Astrocyte (in vitro differentiated cells and primary cell): Measurements from ENCODE around the gene CRYBB1. TPM values are rescaled to one million over a fixed set of nuclear protein-coding genes. Genes with fewer than 3 reads are reported as not detected.

Source experiments
- DNase-seq: peaks from one replicate; pipeline ENCODE4 v3.0.0-alpha.2; 2010; ENCODE audit warnings: low read depth
- FAIRE-seq: peaks from 2 replicates; lab custom pipeline; 2011; peaks lifted over from hg19 to GRCh38; lab: Jason Lieb, UNC
- H2AFZ ChIP-seq: 2 replicates; pipeline ENCODE4 v1.6.0; 2012; ENCODE audit warnings: low read depth, low read length, inconsistent platforms
- H3K27ac ChIP-seq: 2 replicates; pipeline ENCODE4 v1.5.1; 2011; ENCODE audit warnings: low read depth, low read length, inconsistent platforms
- H3K27me3 ChIP-seq: 2 replicates; pipeline ENCODE4 v1.6.0; 2011; ENCODE audit warnings: low read length, inconsistent platforms; ENCODE audit not compliant: insufficient read depth
- H3K36me3 ChIP-seq: 2 replicates; pipeline ENCODE4 v1.5.1; 2011; ENCODE audit warnings: low read length, inconsistent platforms; ENCODE audit not compliant: insufficient read depth
- H3K4me1 ChIP-seq: 2 replicates; pipeline ENCODE4 v1.5.1; 2011; ENCODE audit warnings: low read length, inconsistent platforms; ENCODE audit not compliant: insufficient read depth
- H3K4me2 ChIP-seq: 2 replicates; pipeline ENCODE4 v1.6.0; 2012; ENCODE audit warnings: low read length, inconsistent platforms
- H3K4me3 ChIP-seq: 2 replicates; pipeline ENCODE4 v1.5.1; 2011; ENCODE audit warnings: low read depth, mild to moderate bottlenecking, low read length, inconsistent platforms; ENCODE audit not compliant: insufficient read depth
- H3K79me2 ChIP-seq: 2 replicates; pipeline ENCODE4 v1.6.0; 2012; ENCODE audit warnings: mild to moderate bottlenecking, low read length, inconsistent platforms; ENCODE audit not compliant: insufficient read depth
- H3K9ac ChIP-seq: 2 replicates; pipeline ENCODE4 v1.6.0; 2012; ENCODE audit warnings: mild to moderate bottlenecking, low read length, inconsistent platforms
- H3K9me3 ChIP-seq: 2 replicates; pipeline ENCODE4 v1.5.1; 2012; ENCODE audit warnings: low read depth, mild to moderate bottlenecking, low read length, inconsistent platforms; ENCODE audit not compliant: insufficient read depth
- H4K20me1 ChIP-seq: 2 replicates; pipeline ENCODE4 v1.6.0; 2012; ENCODE audit warnings: low read length, inconsistent platforms; ENCODE audit not compliant: insufficient read depth
- H3K27ac Mint-ChIP-seq: one replicate; pipeline ENCODE4 v1.8.0; 2021; ENCODE audit warnings: mild to moderate bottlenecking, mixed read lengths; ENCODE audit not compliant: unreplicated experiment
- H3K27me3 Mint-ChIP-seq: one replicate; pipeline ENCODE4 v1.8.0; 2021; ENCODE audit warnings: low read depth, mixed read lengths; ENCODE audit not compliant: unreplicated experiment
- H3K36me3 Mint-ChIP-seq: one replicate; pipeline ENCODE4 v1.8.0; 2021; ENCODE audit warnings: low read depth, mixed read lengths; ENCODE audit not compliant: unreplicated experiment
- H3K4me1 Mint-ChIP-seq: one replicate; pipeline ENCODE4 v1.8.0; 2021; ENCODE audit warnings: low read depth, mixed read lengths; ENCODE audit not compliant: unreplicated experiment
- H3K4me3 Mint-ChIP-seq: one replicate; pipeline ENCODE4 v1.8.0; 2021; ENCODE audit warnings: mild to moderate bottlenecking, moderate library complexity, mixed read lengths; ENCODE audit not compliant: unreplicated experiment
- H3K9me3 Mint-ChIP-seq: one replicate; pipeline ENCODE4 v1.8.0; 2021; ENCODE audit warnings: mild to moderate bottlenecking, mixed read lengths; ENCODE audit not compliant: unreplicated experiment
- CTCF ChIP-seq: IDR thresholded peaks from 2 replicates; pipeline ENCODE4 v1.5.1; 2011; ENCODE audit warnings: low read depth, mild to moderate bottlenecking, inconsistent platforms, low read length, moderate library complexity; ENCODE audit not compliant: insufficient read depth
- EZH2 ChIP-seq: IDR thresholded peaks from 2 replicates; pipeline ENCODE4 v1.6.1; 2012; ENCODE audit warnings: mild to moderate bottlenecking, low read length, inconsistent platforms; ENCODE audit not compliant: insufficient read depth
- total RNA-seq: library from RNA; stranded (reverse); gene quantifications from 2 replicates; pipeline ENCODE4 v1.2.1, GENCODE V29; 2021

Gene CRYBB1
- total RNA-seq, 1 donor from 2014 or later, result not detected

- Histone ChIP-seq H3K9me3 (no peaks in the 10 kb centered on the region), H3K9ac (no peak overlapping the region), H3K4me3 (no peak overlapping the region), H3K79me2 (peaks cover 72% of the 10 kb centered on the region), H3K27ac (no peak overlapping the region), H2AFZ (no peak overlapping the region), H4K20me1 (peaks cover 74% of the 10 kb centered on the region), H3K4me2 (no peak overlapping the region), H3K36me3 (peaks cover 3% of the 10 kb centered on the region), H3K27me3 (no peaks in the 10 kb centered on the region), H3K4me1 (peaks cover 5% of the 10 kb centered on the region)
- no peaks in the 10 kb centered on the region for H3K27me3 Mint-ChIP-seq
- peaks cover 7% of the 10 kb centered on the region for H3K36me3 Mint-ChIP-seq
- no peak overlapping the region for H3K4me3 Mint-ChIP-seq
- no peak for TF ChIP-seq EZH2
- no peak for TF ChIP-seq CTCF
- DNase-seq, result no peak
- H3K27ac Mint-ChIP-seq, result no peak overlapping the region
- no peaks in the 10 kb centered on the region for H3K9me3 Mint-ChIP-seq
- FAIRE-seq, result no peak
- peaks cover 12% of the 10 kb centered on the region for H3K4me1 Mint-ChIP-seq
Measured at GRCh38 chr22:26565889-26566288, 51.9 kb downstream of the CRYBB1 start.

DNA sequence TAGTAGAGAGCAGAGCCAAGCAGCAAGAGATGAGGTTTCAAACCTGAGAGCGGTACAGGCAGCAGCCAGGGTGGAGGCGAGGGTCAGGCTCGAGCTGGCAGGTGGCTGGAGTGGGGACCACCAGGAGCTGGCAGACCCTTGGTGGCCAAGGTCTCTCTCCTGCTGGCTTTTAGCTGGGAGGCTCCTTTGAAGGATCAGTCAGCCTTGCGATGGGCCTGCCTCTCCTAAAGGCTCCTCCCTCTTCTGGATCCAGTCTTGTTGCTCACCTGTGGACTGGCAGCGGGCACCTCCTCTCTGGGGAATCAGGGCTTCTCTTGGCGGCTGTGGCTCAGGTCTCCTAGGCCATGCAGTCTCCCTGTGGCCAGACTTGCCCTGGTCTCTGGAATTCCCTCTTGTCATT, 52.6 kb downstream of the CRYBB1 start:
- H3K36me3 Mint-ChIP-seq, result peaks cover 7% of the 10 kb centered on the region
- DNase-seq, result no peak
- no peak overlapping the region for H3K27ac Mint-ChIP-seq
- no peak for FAIRE-seq
- Histone ChIP-seq H4K20me1 (peaks cover 67% of the 10 kb centered on the region), H3K27ac (no peak overlapping the region), H3K4me2 (no peak overlapping the region), H3K9me3 (no peaks in the 10 kb centered on the region), H3K4me3 (no peak overlapping the region), H3K27me3 (no peaks in the 10 kb centered on the region), H3K4me1 (peaks cover 5% of the 10 kb centered on the region), H3K9ac (no peak overlapping the region), H3K36me3 (peaks cover 3% of the 10 kb centered on the region), H3K79me2 (peaks cover 68% of the 10 kb centered on the region), H2AFZ (no peak overlapping the region)
- TF ChIP-seq CTCF (no peak), EZH2 (no peak)
- H3K4me1 Mint-ChIP-seq, result peaks cover 11% of the 10 kb centered on the region
- no peaks in the 10 kb centered on the region for H3K9me3 Mint-ChIP-seq
- no peak overlapping the region for H3K4me3 Mint-ChIP-seq
- no peaks in the 10 kb centered on the region for H3K27me3 Mint-ChIP-seq

GRCh38 chr22:26564672-26565071, 53.2 kb downstream of the CRYBB1 start:
- Histone ChIP-seq H3K4me1 (peaks cover 5% of the 10 kb centered on the region), H3K4me2 (no peak overlapping the region), H3K4me3 (no peak overlapping the region), H3K27me3 (no peaks in the 10 kb centered on the region), H2AFZ (no peak overlapping the region), H3K9me3 (no peaks in the 10 kb centered on the region), H3K9ac (no peak overlapping the region), H4K20me1 (peaks cover 64% of the 10 kb centered on the region), H3K36me3 (peaks cover 3% of the 10 kb centered on the region), H3K79me2 (peaks cover 71% of the 10 kb centered on the region), H3K27ac (no peak overlapping the region)
- no peaks in the 10 kb centered on the region for H3K27me3 Mint-ChIP-seq
- FAIRE-seq (no peak), DNase-seq (no peak)
- no peak for TF ChIP-seq EZH2
- TF ChIP-seq CTCF, result no peak
- H3K27ac Mint-ChIP-seq, result no peak overlapping the region
- peaks cover 8% of the 10 kb centered on the region for H3K36me3 Mint-ChIP-seq
- no peak overlapping the region for H3K4me3 Mint-ChIP-seq
- peaks cover 8% of the 10 kb centered on the region for H3K4me1 Mint-ChIP-seq
- no peaks in the 10 kb centered on the region for H3K9me3 Mint-ChIP-seq
